Activated B cell treated with CpG ODN at 0.5 μM for 24 hours (primary cell): ENCODE measurements around the gene HCN2. TPM values are rescaled to one million over a fixed set of nuclear protein-coding genes. Genes with fewer than 3 reads are reported as not detected.

Source experiments
- ATAC-seq: fragments of 200-7000 bp; cut with Tn5 transposase; one replicate; pipeline ENCODE4 v1.10.0; 2021; ENCODE audit warnings: low read depth, mild to moderate bottlenecking, moderate library complexity
- CTCF ChIA-PET: fragments of 350-600 bp; sonication (Branson Sonifier 250); formaldehyde crosslinking; loops from one replicate; lab custom pipeline; 2021; ENCODE audit warnings: antibody characterized with exemption; lab: Charles Lee
- POLR2A ChIA-PET: fragments of 350-600 bp; sonication (Branson Sonifier 250); formaldehyde crosslinking; loops from one replicate; lab custom pipeline; 2021; ENCODE audit warnings: antibody characterized with exemption; lab: Charles Lee
- DNase-seq: peaks from one replicate; pipeline ENCODE4 v3.0.0; 2022
- H3K27ac Mint-ChIP-seq: one replicate; pipeline ENCODE4 v1.8.0; 2020; ENCODE audit warnings: mixed read lengths
- H3K27me3 Mint-ChIP-seq: one replicate; pipeline ENCODE4 v1.8.0; 2021; ENCODE audit warnings: mixed read lengths
- H3K36me3 Mint-ChIP-seq: one replicate; pipeline ENCODE4 v1.8.0; 2021; ENCODE audit warnings: low read depth, mixed read lengths
- H3K4me1 Mint-ChIP-seq: one replicate; pipeline ENCODE4 v1.8.0; 2021; ENCODE audit warnings: mixed read lengths
- H3K4me3 Mint-ChIP-seq: one replicate; pipeline ENCODE4 v1.8.0; 2020; ENCODE audit warnings: mild to moderate bottlenecking, mixed read lengths
- H3K9me3 Mint-ChIP-seq: one replicate; pipeline ENCODE4 v1.8.0; 2020; ENCODE audit warnings: mixed read lengths
- CTCF ChIP-seq: fragments of 200-600 bp; IDR thresholded peaks from one replicate; pipeline ENCODE4 v1.8.0; 2022; ENCODE audit warnings: antibody characterized with exemption, mild to moderate bottlenecking
- intact Hi-C: fragments of 100-400 bp; cut with micrococcal nuclease; formaldehyde crosslinking; loops from one replicate; pipeline ENCODE4 v1.15.1; 2024
- total RNA-seq: library from RNA; stranded (reverse); gene quantifications from 2 replicates; pipeline ENCODE4 v1.2.3, GENCODE V29; 2022

The HCN2 gene
- total RNA-seq, 1 donor from 2014 or later = 0.13 TPM

- CTCF ChIA-PET = no interaction called here
- Mint-ChIP-seq H3K4me3 (no peak overlapping the region), H3K9me3 (no peaks in the 10 kb centered on the region), H3K36me3 (peaks cover 8% of the 10 kb centered on the region), H3K4me1 (peaks cover 28% of the 10 kb centered on the region), H3K27ac (no peak overlapping the region), H3K27me3 (no peaks in the 10 kb centered on the region)
- no peak for TF ChIP-seq CTCF
- DNase-seq (no peak), ATAC-seq (no peak)
- intact Hi-C loops = no loop called here
- POLR2A ChIA-PET = no interaction called here
These were observed 51.0 kb downstream of the HCN2 start for GRCh38 chr19:640606-641189.

DNA sequence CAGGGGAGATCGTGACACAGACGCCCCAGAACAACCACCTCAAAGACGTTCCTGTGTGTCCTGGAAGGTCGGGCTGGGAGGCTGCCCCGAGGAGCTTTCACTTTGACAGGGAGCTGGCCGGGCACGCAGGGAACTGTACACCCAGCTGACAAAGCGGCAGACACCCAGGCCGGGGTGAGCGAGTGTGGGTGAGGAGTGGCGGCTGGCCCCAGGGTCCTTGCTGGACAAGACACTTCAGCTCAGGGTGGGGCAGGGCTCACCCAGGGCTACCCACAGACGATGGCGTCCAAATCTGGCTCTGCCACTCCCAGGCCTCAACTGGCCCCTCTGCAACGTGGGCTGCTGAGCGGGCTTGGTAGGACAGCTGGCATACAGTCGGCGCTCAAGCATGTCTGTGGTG, 52.0 kb downstream of the HCN2 start:
- no peaks in the 10 kb centered on the region for H3K27me3 Mint-ChIP-seq
- TF ChIP-seq CTCF = no peak
- DNase-seq (no peak), ATAC-seq (no peak)
- POLR2A ChIA-PET = interaction anchor here (0.7 kb wide), 1 partner anchor 31 kb away, joined by 3 read pairs; no protein-coding TSS in a partner anchor
- H3K9me3 Mint-ChIP-seq = no peaks in the 10 kb centered on the region
- H3K27ac Mint-ChIP-seq = peak overlapping the region; percentile 46
- intact Hi-C loops = no loop called here
- CTCF ChIA-PET = no interaction called here
- H3K36me3 Mint-ChIP-seq = peaks cover 15% of the 10 kb centered on the region
- peak overlapping the region; percentile 29 for H3K4me3 Mint-ChIP-seq
- peaks cover 31% of the 10 kb centered on the region for H3K4me1 Mint-ChIP-seq

- Mint-ChIP-seq H3K4me3 (no peak overlapping the region), H3K9me3 (no peaks in the 10 kb centered on the region), H3K4me1 (peaks cover 20% of the 10 kb centered on the region), H3K36me3 (peaks cover 23% of the 10 kb centered on the region), H3K27me3 (no peaks in the 10 kb centered on the region), H3K27ac (no peak overlapping the region)
- ATAC-seq = no peak
- no peak for TF ChIP-seq CTCF
- intact Hi-C loops = loop anchor here (1.0 kb wide), 1 partner anchor 18 kb away; no protein-coding TSS in a partner anchor
- DNase-seq = no peak
- ChIA-PET POLR2A (interaction anchor here (0.5 kb wide), 1 partner anchor 320 kb away, joined by 4 read pairs; no protein-coding TSS in a partner anchor), CTCF (no interaction called here)
These were observed 53.4 kb downstream of the HCN2 start for GRCh38 chr19:642767-643727.

DNA sequence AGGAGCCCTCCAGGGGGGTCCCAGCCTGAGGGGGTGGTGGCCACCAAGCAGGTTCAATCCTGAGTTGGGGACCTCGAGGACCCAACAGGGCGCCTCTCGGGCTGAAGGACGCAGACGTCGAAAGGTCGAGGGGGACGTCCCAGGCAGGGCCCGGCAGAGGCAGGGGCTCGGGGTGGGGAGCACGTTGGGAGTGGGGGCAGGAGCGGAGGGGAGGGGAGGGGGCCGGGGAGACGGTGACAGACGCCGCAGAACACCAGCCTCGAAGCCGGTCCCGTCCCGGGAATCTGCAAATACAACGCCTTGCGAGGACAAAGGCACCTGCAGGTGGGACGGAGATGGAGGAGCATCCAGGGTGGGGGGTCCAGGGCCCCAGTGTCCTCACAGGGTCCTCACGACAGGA, 54.1 kb downstream of the HCN2 start:
- H3K36me3 Mint-ChIP-seq = peaks cover 27% of the 10 kb centered on the region
- TF ChIP-seq CTCF = no peak
- H3K4me1 Mint-ChIP-seq = peaks cover 21% of the 10 kb centered on the region
- no peaks in the 10 kb centered on the region for H3K9me3 Mint-ChIP-seq
- intact Hi-C loops = loop anchor here (1.0 kb wide), 1 partner anchor 18 kb away; no protein-coding TSS in a partner anchor
- ChIA-PET POLR2A (no interaction called here), CTCF (no interaction called here)
- ATAC-seq = no peak
- H3K4me3 Mint-ChIP-seq = no peak overlapping the region
- H3K27me3 Mint-ChIP-seq = no peaks in the 10 kb centered on the region
- peak overlapping the region; percentile 41 for H3K27ac Mint-ChIP-seq
- no peak for DNase-seq

DNA sequence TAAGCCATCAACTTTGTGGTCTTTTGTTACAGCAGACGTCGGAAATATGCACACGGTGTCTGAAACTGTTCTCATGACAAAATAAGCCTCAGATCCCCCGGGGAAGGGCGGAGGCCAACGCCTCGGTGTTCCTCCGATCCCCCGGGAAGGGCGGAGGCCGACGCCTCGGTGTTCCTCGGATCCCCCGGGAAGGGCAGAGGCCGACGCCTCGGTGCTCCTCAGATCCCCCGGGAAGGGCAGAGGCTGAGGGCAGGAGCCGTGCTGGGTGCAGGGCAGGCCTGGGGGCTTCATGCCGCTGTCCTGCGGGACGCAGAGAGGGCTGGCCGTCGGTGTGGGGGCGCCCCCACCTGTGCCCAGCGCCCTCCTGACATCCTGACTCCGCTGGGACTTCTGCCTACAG, 54.7 kb downstream of the HCN2 start:
- ChIA-PET POLR2A (no interaction called here), CTCF (no interaction called here)
- no peaks in the 10 kb centered on the region for H3K9me3 Mint-ChIP-seq
- no peak for TF ChIP-seq CTCF
- H3K4me1 Mint-ChIP-seq = peaks cover 16% of the 10 kb centered on the region
- no peak overlapping the region for H3K4me3 Mint-ChIP-seq
- H3K36me3 Mint-ChIP-seq = peaks cover 28% of the 10 kb centered on the region
- H3K27me3 Mint-ChIP-seq = no peaks in the 10 kb centered on the region
- H3K27ac Mint-ChIP-seq = peak overlapping the region; percentile 41
- no peak for DNase-seq
- intact Hi-C loops = no loop called here
- ATAC-seq = no peak
